GM12878 (cell line): ENCODE results near the gene TULP4.

Experiments used
- CREB1 ChIP-seq: IDR thresholded peaks from 2 replicates; pipeline ENCODE4 v1.6.1; 2012; ENCODE audit warnings: low read depth, mild to moderate bottlenecking, inconsistent platforms
- EP300 ChIP-seq, 2 experiments: fragments of 150-350 bp in 1 of 2; IDR thresholded peaks; 2 replicates each; pipeline ENCODE4 v1.6.1; 2011 to 2012; ENCODE audit warnings: low read depth in 2 of 2, low read length in 2 of 2, borderline replicate concordance in 1 of 2, improper control_type of control experiment in 1 of 2, inconsistent platforms in 1 of 2; ENCODE audit not compliant: control insufficient read depth in 1 of 2
- LARP7 ChIP-seq: fragments of 450-650 bp; IDR thresholded peaks from 2 replicates; pipeline ENCODE4 v1.6.1; 2017; ENCODE audit warnings: mild to moderate bottlenecking
- POLR2A ChIP-seq: IDR thresholded peaks from 2 replicates; pipeline ENCODE4 v1.6.1; 2011; ENCODE audit warnings: low read depth, mild to moderate bottlenecking, low read length
- SIX5 ChIP-seq: IDR thresholded peaks from 2 replicates; pipeline ENCODE4 v1.6.1; 2011; ENCODE audit warnings: mild to moderate bottlenecking, low read depth, low read length, moderate library complexity; ENCODE audit not compliant: severe bottlenecking
- SMC3 ChIP-seq: IDR thresholded peaks from 2 replicates; pipeline ENCODE4 v1.6.1; 2011; ENCODE audit warnings: low read length, improper control_type of control experiment, borderline replicate concordance
- TF ChIP-seq, protein P1 (sequence below): fragments of 450-650 bp; IDR thresholded peaks from 2 replicates; pipeline ENCODE4 v1.6.1; 2017; ENCODE audit warnings: antibody characterized with exemption, mild to moderate bottlenecking, moderate library complexity

DNA sequence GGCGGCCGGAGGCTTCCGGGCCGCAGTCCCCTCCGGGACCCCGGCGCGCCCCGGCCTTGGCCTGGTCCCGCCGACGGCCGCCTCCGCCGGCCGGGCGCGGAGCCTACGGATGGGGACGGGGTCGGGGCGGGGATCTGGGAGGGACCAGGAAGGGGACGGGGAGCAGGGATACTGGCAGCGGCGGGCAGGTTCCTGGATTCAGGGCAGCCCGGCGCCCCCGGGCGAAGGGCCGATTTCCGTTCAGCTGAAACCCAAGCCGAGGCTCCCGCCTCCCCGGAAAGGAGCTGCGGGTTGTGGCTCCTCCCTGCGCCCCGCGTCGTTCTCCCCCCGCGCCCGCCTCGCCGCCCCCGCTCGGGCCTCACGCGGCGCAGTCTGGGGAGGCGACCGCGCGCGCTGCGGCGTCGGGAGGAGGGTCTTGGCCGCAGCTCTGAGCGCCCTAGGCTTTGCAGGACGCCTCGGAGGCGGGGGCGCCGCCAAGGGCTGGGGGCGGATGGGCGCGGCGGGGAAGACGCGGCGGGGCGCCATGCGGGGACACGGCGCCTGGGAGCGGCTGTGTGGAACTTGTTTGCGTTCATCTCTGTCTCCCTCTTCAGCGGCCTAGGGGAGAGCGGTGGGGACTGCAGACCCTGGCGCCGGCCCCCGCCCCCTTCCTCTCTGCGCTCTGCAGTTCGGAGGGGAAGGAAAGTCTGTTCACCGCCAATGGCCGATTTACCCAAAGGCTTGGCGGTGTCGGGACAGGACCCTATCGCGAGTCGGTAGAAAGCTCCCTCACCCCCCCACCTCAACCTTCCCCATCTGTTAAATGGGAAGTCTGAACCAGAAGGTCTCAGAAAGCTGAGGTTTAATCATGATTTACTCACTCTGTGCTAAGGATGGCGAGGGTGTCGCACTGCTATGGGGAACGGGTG is 224.9 kb downstream of the TULP4 start:
- TF ChIP-seq POLR2A = no peak
- no peak for TF ChIP-seq SIX5
- TF ChIP-seq LARP7 = no peak
- TF ChIP-seq, protein P1, sequence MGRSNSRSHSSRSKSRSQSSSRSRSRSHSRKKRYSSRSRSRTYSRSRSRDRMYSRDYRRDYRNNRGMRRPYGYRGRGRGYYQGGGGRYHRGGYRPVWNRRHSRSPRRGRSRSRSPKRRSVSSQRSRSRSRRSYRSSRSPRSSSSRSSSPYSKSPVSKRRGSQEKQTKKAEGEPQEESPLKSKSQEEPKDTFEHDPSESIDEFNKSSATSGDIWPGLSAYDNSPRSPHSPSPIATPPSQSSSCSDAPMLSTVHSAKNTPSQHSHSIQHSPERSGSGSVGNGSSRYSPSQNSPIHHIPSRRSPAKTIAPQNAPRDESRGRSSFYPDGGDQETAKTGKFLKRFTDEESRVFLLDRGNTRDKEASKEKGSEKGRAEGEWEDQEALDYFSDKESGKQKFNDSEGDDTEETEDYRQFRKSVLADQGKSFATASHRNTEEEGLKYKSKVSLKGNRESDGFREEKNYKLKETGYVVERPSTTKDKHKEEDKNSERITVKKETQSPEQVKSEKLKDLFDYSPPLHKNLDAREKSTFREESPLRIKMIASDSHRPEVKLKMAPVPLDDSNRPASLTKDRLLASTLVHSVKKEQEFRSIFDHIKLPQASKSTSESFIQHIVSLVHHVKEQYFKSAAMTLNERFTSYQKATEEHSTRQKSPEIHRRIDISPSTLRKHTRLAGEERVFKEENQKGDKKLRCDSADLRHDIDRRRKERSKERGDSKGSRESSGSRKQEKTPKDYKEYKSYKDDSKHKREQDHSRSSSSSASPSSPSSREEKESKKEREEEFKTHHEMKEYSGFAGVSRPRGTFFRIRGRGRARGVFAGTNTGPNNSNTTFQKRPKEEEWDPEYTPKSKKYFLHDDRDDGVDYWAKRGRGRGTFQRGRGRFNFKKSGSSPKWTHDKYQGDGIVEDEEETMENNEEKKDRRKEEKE = no peak
- no peak for TF ChIP-seq SMC3
- TF ChIP-seq CREB1 = no peak
- TF ChIP-seq EP300 (IDR thresholded peaks at IDR 0.05; ENCODE audit: borderline replicate concordance in 1 of 2, control insufficient read depth in 1 of 2, low read depth in 2 of 2, low read length in 2 of 2) = no peak
